Esophagus squamous epithelium (tissue), 5 donors: ENCODE measurements around the gene SCIN. TPM values are rescaled to one million over a fixed set of nuclear protein-coding genes. Genes with fewer than 3 reads are reported as not detected.
"Not testable (repeated sequence)": the region's sequence is repeated elsewhere in the genome, so short reads cannot be mapped to it uniquely, and the experiment has no call there.

ENCODE experiments used
- DNase-seq: peaks from one replicate; lab custom pipeline; 2025; lab: John Stamatoyannopoulos, UW
- H3K27ac ChIP-seq, 4 donors: fragments of 200-600 bp; sonication (generic); one replicate each; pipeline ENCODE4 v1.5.1; 2016 to 2019; ENCODE audit warnings: mild to moderate bottlenecking in 1 of 4
- H3K27me3 ChIP-seq, 4 donors: fragments of 200-600 bp; sonication (generic); 1 replicate in 3 of 4; 2 replicates in 1 of 4; pipeline versions ENCODE4 v1.5.1 to v1.6.0; 2017 to 2021; ENCODE audit warnings: antibody characterized with exemption in 1 of 4
- H3K36me3 ChIP-seq, 3 donors: fragments of 200-600 bp; sonication (generic); one replicate each; pipeline ENCODE4 v1.5.1; 2016 to 2019
- H3K4me1 ChIP-seq, 3 donors: fragments of 200-600 bp; sonication (generic); one replicate each; pipeline ENCODE4 v1.5.1; 2017 to 2019
- H3K4me3 ChIP-seq, 4 donors: fragments of 200-600 bp; sonication (generic); 1 replicate in 3 of 4; 2 replicates in 1 of 4; pipeline ENCODE4 v1.5.1; 2016 to 2019; ENCODE audit warnings: mild to moderate bottlenecking in 2 of 4, moderate library complexity in 1 of 4
- H3K9me3 ChIP-seq, 3 donors: fragments of 200-600 bp; sonication (generic); one replicate each; pipeline ENCODE4 v1.5.1; 2016 to 2019
- POLR2A ChIP-seq, 4 donors: fragments of 450-650 bp; IDR thresholded peaks; one replicate each; pipeline ENCODE4 v1.6.1; 2017; ENCODE audit warnings: antibody characterized with exemption in 4 of 4, mild to moderate bottlenecking in 4 of 4, moderate library complexity in 3 of 4
- WGBS, 2 donors: methylation state at CpG; one replicate each; pipeline ENCODE4 v1.1.5; 2018; 5-methylcytosine and 5-hydroxymethylcytosine counted together
- intact Hi-C: fragments of 100-400 bp; cut with DNase I; formaldehyde crosslinking; loops from one replicate; pipeline ENCODE4 v1.15.0; 2022
- total RNA-seq, 4 donors: library from RNA; depleted of rRNA; stranded (reverse); fragments of >200 nt; gene quantifications; one replicate each; pipeline ENCODE4 v1.1.0, GENCODE V29; 2016
- TF ChIP-seq, protein P1 (sequence below), 6 experiments: fragments of 450-650 bp in 4 of 6; fragments of 200-600 bp in 2 of 6; sonication (generic) in 2 of 6; IDR thresholded peaks; one replicate each; pipeline ENCODE4 v1.5.1; 2016 to 2019; ENCODE audit warnings: antibody characterized with exemption in 6 of 6, mild to moderate bottlenecking in 4 of 6, moderate library complexity in 4 of 6
- donor health status: DM: yes; HTN: yes; CAD: no.

Gene SCIN
- total RNA-seq, 4 donors from 2014 or later: 3.4 to 38.4 (median 25.9) TPM

DNA sequence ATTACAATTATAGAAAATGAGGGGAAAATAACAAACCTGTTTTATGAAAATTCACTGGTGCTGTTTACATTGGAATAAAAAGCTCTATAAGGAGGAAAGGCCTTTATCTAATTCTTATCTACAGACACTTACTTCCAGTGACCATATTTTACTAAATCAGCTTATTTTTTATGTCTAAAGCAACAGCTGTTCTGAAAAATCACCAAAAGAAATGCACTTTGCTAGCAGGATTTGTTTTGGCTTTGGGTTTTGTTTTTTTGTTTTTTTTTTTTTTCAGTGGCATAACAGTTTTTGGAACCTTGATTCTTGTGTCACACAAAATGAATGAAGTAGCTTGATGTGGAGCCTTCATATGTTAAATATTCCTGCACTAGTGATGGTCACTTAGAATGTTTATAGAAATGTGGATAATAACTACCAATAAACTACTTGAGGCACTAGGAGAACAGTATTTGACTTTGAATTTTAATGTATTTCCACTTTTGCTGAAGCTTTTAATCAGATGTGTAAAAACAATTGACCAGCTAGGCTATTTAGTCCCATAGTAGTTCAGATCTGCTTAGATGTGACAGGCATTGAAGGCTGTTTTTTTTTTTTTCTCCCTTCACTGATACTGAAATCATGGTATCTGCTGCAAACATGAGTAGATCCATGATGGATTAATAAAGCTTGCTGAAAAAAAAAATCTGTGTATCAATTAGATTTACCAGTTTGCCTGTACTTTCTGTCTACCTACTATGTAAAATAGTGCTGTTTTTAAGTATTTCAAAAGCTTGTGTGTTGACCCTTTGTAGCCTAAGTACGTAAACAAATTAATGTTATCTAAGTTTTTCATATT is 119.7 kb downstream of the SCIN start:
- H3K27me3 ChIP-seq: no peaks in the 10 kb centered on the region
- whole genome bisulfite sequencing, 2 donors: 77 to 88% methylated on average over 1 of the region's 1 CpG
- no peak for TF ChIP-seq POLR2A (IDR thresholded peaks at IDR 0.05)
- TF ChIP-seq, protein P1, sequence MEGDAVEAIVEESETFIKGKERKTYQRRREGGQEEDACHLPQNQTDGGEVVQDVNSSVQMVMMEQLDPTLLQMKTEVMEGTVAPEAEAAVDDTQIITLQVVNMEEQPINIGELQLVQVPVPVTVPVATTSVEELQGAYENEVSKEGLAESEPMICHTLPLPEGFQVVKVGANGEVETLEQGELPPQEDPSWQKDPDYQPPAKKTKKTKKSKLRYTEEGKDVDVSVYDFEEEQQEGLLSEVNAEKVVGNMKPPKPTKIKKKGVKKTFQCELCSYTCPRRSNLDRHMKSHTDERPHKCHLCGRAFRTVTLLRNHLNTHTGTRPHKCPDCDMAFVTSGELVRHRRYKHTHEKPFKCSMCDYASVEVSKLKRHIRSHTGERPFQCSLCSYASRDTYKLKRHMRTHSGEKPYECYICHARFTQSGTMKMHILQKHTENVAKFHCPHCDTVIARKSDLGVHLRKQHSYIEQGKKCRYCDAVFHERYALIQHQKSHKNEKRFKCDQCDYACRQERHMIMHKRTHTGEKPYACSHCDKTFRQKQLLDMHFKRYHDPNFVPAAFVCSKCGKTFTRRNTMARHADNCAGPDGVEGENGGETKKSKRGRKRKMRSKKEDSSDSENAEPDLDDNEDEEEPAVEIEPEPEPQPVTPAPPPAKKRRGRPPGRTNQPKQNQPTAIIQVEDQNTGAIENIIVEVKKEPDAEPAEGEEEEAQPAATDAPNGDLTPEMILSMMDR (IDR thresholded peaks at IDR 0.05): no peak
- H3K27ac ChIP-seq: peak overlapping the region in 3 of 4 donors; percentile 23 to 94 (median 91)
- peaks cover 0 to 58% (median 3%) of the 10 kb centered on the region in 3 donors for H3K4me1 ChIP-seq
- H3K9me3 ChIP-seq: no peaks in the 10 kb centered on the region
- peak overlapping the region; percentile 76 to 91 (median 78) for H3K4me3 ChIP-seq
- no peaks in the 10 kb centered on the region for H3K36me3 ChIP-seq
- intact Hi-C loops: no loop called here
- no peak for DNase-seq

GRCh38 chr7:12691388-12691787 is 120.9 kb downstream of the SCIN start:
- peaks cover 0 to 59% (median 3%) of the 10 kb centered on the region in 3 donors for H3K4me1 ChIP-seq
- H3K27me3 ChIP-seq, intact Hi-C loops, H3K36me3 ChIP-seq, DNase-seq, H3K9me3 ChIP-seq: not testable (repeated sequence)
- peak overlapping the region in 1 of 4 donors; percentile 91 for H3K27ac ChIP-seq
- 85 to 94% methylated on average over 3 of the region's 3 CpGs for WGBS, 2 donors
- H3K4me3 ChIP-seq: peak overlapping the region in 3 of 4 donors; percentile 76 to 80 (median 76)

- Histone ChIP-seq H3K9me3 (no peaks in the 10 kb centered on the region), H3K4me1 (peaks cover 0 to 65% (median 3%) of the 10 kb centered on the region in 3 donors), H3K27me3 (no peaks in the 10 kb centered on the region), H3K4me3 (peak overlapping the region in 2 of 4 donors; percentile 76), H3K27ac (peak overlapping the region in 2 of 4 donors; percentile 6 to 91), H3K36me3 (no peaks in the 10 kb centered on the region)
- TF ChIP-seq POLR2A (IDR thresholded peaks at IDR 0.05): no peak
- TF ChIP-seq, protein P1 (IDR thresholded peaks at IDR 0.05): no peak
- 73 to 81% methylated on average over 1 of the region's 1 CpG for WGBS, 2 donors
- no peak for DNase-seq
- intact Hi-C loops: no loop called here
These were observed 121.5 kb downstream of the SCIN start for GRCh38 chr7:12692035-12692434.

DNA sequence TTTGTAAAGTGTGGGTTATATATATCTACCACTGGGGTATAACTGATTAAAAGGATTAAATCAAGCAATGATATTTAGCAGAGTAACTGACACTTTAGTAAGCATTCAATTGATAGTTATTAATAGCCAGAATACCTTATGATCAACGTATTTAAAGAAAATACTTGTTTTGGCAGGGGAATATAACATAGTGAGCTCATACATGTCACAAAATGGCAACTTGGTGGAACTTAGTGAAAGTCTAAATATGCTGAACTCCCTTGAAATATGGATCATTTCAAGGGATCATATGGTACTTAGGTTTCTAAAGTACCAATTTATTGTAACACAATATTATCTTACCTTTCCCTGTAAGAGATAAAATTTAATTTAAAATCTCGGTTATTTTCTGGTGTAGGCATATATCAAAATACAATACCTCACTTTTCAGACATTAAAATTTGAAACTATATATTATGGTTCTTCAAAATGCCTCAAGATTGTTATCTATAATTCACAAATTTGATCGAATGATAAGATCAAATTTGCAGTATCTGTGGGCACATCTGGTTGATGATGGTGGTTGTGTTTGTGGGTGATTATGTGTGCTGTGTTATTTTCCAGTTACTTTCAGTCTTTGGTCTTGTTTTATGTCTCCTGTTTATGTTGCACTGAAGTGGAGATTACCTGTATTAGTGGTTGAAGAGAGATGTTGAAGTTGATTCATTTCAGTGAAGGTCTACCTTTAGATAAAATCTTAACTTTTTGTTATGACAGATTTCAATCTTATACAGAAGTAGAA is 122.1 kb downstream of the SCIN start:
- Histone ChIP-seq H3K27ac (peak overlapping the region in 1 of 4 donors; percentile 91), H3K9me3 (no peaks in the 10 kb centered on the region), H3K27me3 (no peaks in the 10 kb centered on the region), H3K4me1 (peaks cover 0 to 67% (median 3%) of the 10 kb centered on the region in 3 donors), H3K36me3 (no peaks in the 10 kb centered on the region), H3K4me3 (peak overlapping the region in 1 of 4 donors; percentile 76)
- TF ChIP-seq, protein P1 (IDR thresholded peaks at IDR 0.05): no peak
- no peak for TF ChIP-seq POLR2A (IDR thresholded peaks at IDR 0.05)
- intact Hi-C loops: no loop called here
- no peak for DNase-seq
- WGBS, 2 donors: 22 to 53% methylated on average over 3 of the region's 3 CpGs

- peaks cover 0 to 1% (median 0%) of the 10 kb centered on the region in 3 donors for H3K36me3 ChIP-seq
- no peaks in the 10 kb centered on the region for H3K9me3 ChIP-seq
- TF ChIP-seq, protein P1 (IDR thresholded peaks at IDR 0.05): no peak
- no peak for TF ChIP-seq POLR2A (IDR thresholded peaks at IDR 0.05)
- H3K4me3 ChIP-seq: no peak overlapping the region
- 43 to 70% methylated on average over 1 of the region's 1 CpG for WGBS, 2 donors
- intact Hi-C loops: no loop called here
- H3K27me3 ChIP-seq: no peaks in the 10 kb centered on the region
- peak overlapping the region in 2 of 4 donors; percentile 55 to 57 for H3K27ac ChIP-seq
- peaks cover 0 to 67% (median 3%) of the 10 kb centered on the region in 3 donors for H3K4me1 ChIP-seq
- no peak for DNase-seq
These were observed 124.3 kb downstream of the SCIN start for GRCh38 chr7:12694817-12695216.
